CD4-positive, CD25-positive, alpha-beta regulatory T cell (primary cell): ENCODE measurements around the gene GNG7. TPM values are rescaled to one million over a fixed set of nuclear protein-coding genes. Genes with fewer than 3 reads are reported as not detected.
A peak's percentile ranks its signal among the peaks of the same experiment; 100 is the strongest.
"Not testable (repeated sequence)": the region's sequence is repeated elsewhere in the genome, so short reads cannot be mapped to it uniquely, and the experiment has no call there.

ENCODE experiments used
- ATAC-seq, 2 donors: fragments of 150-1000 bp; cut with Tn5 transposase; one replicate each; pipeline ENCODE4 v1.10.0; 2021; ENCODE audit warnings: low read depth in 2 of 2, moderate number of reproducible peaks in 2 of 2, moderate library complexity in 1 of 2
- DNase-seq, 3 donors: peaks; one replicate each; pipeline versions ENCODE4 v3.0.0 to v3.0.0-alpha.2; 2012 to 2022; ENCODE audit warnings: mixed read lengths in 1 of 3
- H3K27ac ChIP-seq: one replicate; pipeline ENCODE4 v1.7.0; 2013; ENCODE audit warnings: mild to moderate bottlenecking, low read length; ENCODE audit not compliant: insufficient read depth, poor library complexity, severe bottlenecking
- H3K27me3 ChIP-seq: one replicate; pipeline ENCODE4 v1.7.0; 2013; ENCODE audit warnings: low read length; ENCODE audit not compliant: control insufficient read depth, insufficient read depth
- H3K36me3 ChIP-seq: one replicate; pipeline ENCODE4 v1.7.0; 2013; ENCODE audit warnings: mild to moderate bottlenecking, low read length, moderate library complexity; ENCODE audit not compliant: control insufficient read depth, insufficient read depth
- H3K4me1 ChIP-seq: 2 replicates; pipeline ENCODE4 v1.7.0; 2013; ENCODE audit warnings: mild to moderate bottlenecking, low read length; ENCODE audit not compliant: insufficient read depth, control insufficient read depth, poor library complexity, severe bottlenecking
- H3K4me3 ChIP-seq: one replicate; pipeline ENCODE4 v1.7.0; 2013; ENCODE audit warnings: low read depth, mild to moderate bottlenecking, low read length, moderate library complexity
- H3K9me3 ChIP-seq, 2 experiments: 1 replicate in 1 of 2; 2 replicates in 1 of 2; pipeline ENCODE4 v1.7.0; 2013; ENCODE audit warnings: low read length in 2 of 2, mild to moderate bottlenecking in 1 of 2, moderate library complexity in 1 of 2; ENCODE audit not compliant: control insufficient read depth in 2 of 2
- H3K27ac Mint-ChIP-seq, 3 donors: one replicate each; pipeline ENCODE4 v1.8.0; 2020 to 2022; ENCODE audit warnings: mild to moderate bottlenecking in 3 of 3, mixed read lengths in 3 of 3, moderate library complexity in 2 of 3
- H3K27me3 Mint-ChIP-seq: one replicate; pipeline ENCODE4 v1.8.0; 2022; ENCODE audit warnings: mild to moderate bottlenecking, mixed read lengths
- H3K36me3 Mint-ChIP-seq: one replicate; pipeline ENCODE4 v1.8.0; 2020; ENCODE audit warnings: mixed read lengths
- H3K4me1 Mint-ChIP-seq, 4 donors: one replicate each; pipeline ENCODE4 v1.8.0; 2020 to 2022; ENCODE audit warnings: mixed read lengths in 4 of 4, mild to moderate bottlenecking in 1 of 4
- H3K4me3 Mint-ChIP-seq, 4 donors: one replicate each; pipeline ENCODE4 v1.8.0; 2020 to 2022; ENCODE audit warnings: mild to moderate bottlenecking in 4 of 4, mixed read lengths in 4 of 4, moderate library complexity in 3 of 4
- H3K9me3 Mint-ChIP-seq, 7 donors: one replicate each; pipeline ENCODE4 v1.8.0; 2020 to 2022; ENCODE audit warnings: mixed read lengths in 7 of 7, mild to moderate bottlenecking in 3 of 7, moderate library complexity in 2 of 7
- polyA plus RNA-seq, 4 donors: library from polyadenylated mRNA; unstranded; fragments of 300-500 nt; fragmentation: Illumina TruSeq; gene quantifications; one replicate each; pipeline ENCODE4 v1.2.3, GENCODE V29; 2021
- total RNA-seq: library from RNA; stranded (reverse); gene quantifications from one replicate; pipeline ENCODE4 v1.2.3, GENCODE V29; 2022

The GNG7 gene
- total and polyA plus RNA-seq, 5 donors from 2014 or later, result 0.65 to 1.6 (median 1.2) TPM

DNA sequence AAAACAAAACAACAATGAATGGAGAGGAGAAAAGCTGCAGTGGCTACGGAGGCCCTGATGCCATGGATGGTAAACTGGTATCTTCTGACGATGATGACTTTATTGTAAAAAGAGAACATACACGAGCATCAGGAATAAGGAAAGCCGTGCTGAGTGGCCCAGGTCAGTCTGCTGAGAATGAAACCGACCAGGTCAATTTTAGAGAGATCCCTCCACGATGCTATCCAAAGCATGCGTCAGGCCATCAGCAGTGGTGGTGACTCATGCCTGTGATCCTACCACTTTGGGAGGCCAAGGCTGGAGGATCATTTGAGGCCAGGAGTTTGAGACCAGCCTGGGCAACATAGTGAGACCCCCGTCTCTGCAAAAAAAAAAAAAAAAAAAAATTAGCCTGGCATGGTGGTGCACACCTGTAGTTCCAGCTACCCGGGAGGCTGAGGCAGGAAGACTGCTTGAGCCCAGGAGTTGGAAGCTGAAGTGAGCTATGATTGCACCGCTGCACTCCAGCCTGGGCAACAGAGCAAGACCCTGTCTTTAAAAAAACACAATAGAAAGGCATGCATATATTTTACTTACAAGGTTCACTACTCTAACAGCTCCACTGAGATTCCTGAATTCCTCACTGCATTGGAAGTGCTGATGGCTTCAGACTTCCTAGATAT, 164.3 kb downstream of the GNG7 start:
- Histone ChIP-seq H3K4me1 (peaks cover 5% of the 10 kb centered on the region), H3K27me3 (no peaks in the 10 kb centered on the region), H3K4me3 (no peak overlapping the region), H3K9me3 (no peaks in the 10 kb centered on the region), H3K36me3 (no peaks in the 10 kb centered on the region), H3K27ac (no peak overlapping the region)
- peaks cover 3% of the 10 kb centered on the region for H3K27me3 Mint-ChIP-seq
- H3K27ac Mint-ChIP-seq, result peak overlapping the region in 2 of 3 donors; percentile 14 to 73
- DNase-seq (no peak), ATAC-seq (no peak)
- H3K36me3 Mint-ChIP-seq, result no peaks in the 10 kb centered on the region
- H3K4me1 Mint-ChIP-seq, result peaks cover 9 to 25% (median 15%) of the 10 kb centered on the region in 4 donors
- no peak overlapping the region for H3K4me3 Mint-ChIP-seq
- no peaks in the 10 kb centered on the region for H3K9me3 Mint-ChIP-seq

DNA sequence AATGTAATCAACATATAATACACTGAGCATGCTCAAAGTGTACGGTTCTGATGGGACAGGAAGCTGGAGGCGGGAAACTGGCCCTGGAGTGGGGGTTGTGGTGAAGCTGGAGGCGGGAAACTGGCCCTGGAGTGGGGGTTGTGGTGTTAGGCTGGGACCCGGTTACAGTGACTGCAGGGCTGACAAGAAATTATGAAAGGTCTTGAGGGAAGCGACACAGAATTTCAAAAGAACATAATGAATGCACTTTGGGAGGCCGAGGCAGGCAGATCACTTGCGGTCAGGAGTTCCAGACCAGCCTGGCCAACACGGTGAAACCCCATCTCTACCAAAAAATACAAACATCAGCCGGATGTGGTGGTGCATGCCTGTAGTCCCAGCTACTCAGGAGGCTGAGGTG, 164.9 kb downstream of the GNG7 start:
- not testable (repeated sequence) for H3K36me3 Mint-ChIP-seq, ATAC-seq

DNA sequence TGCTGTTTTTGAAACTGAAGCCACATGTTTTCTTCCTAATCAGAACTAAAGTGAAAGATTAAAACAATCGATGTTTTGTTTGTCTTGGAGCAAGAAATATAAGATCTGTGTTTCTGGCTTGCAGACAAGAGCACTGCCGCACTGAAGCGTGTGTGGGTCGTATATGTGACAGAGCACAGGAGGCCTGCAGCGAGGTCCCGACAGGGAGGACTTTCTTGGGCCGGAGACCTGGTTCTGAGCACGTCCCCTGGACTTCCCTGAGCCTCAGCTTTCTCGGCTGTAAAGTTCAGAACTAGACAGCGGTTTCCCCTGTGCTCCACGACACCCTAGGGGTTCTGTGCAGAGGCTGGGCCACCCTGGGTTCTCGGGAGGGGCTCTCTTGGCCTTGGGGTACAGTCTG, 166.0 kb downstream of the GNG7 start:
- no peak overlapping the region for H3K4me3 Mint-ChIP-seq

More for the DNA sequence above, 164.9 kb downstream of the GNG7 start:
- H3K4me3 Mint-ChIP-seq, H3K4me1 ChIP-seq, H3K27ac ChIP-seq, H3K36me3 ChIP-seq, H3K27me3 ChIP-seq, H3K9me3 ChIP-seq, DNase-seq, H3K9me3 Mint-ChIP-seq, H3K27me3 Mint-ChIP-seq, H3K4me3 ChIP-seq: not testable (repeated sequence)
- peaks cover 10 to 26% (median 14%) of the 10 kb centered on the region in 4 donors for H3K4me1 Mint-ChIP-seq
- H3K27ac Mint-ChIP-seq, result peak overlapping the region in 1 of 3 donors; percentile 73

DNA sequence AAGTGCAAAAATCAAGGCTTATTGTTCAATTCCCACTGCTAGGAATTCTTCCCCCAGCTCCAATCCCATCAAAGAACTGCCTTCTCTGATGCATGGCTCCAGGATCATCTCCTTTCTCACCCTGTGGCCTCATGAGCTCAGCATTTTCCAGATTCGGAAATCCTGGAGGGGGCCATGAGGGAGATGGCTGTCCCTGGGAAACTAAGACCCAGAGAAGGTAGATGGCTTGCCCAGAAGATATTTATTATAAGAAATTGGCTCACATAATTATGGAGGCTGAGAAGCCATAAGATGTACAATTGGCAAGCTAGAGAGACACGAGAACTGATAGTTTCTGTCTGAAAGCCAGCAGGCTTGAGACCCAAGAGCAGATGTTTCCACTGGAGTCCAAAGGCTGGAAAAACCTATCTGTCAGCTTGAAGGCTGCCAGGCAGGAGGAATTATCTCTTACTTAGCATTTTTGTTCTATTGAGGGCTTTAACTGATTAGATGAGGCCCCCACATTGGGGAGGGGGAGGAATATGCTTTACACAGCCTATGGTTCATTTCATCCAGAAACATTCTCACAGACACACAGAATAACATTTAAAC, 168.0 kb downstream of the GNG7 start:
- Mint-ChIP-seq H3K4me3 (no peak overlapping the region), H3K9me3 (peaks cover 0 to 2% (median 0%) of the 10 kb centered on the region in 7 donors), H3K4me1 (peaks cover 10 to 23% (median 15%) of the 10 kb centered on the region in 4 donors), H3K27ac (peak overlapping the region in 2 of 3 donors; percentile 59 to 65), H3K27me3 (peaks cover 4% of the 10 kb centered on the region), H3K36me3 (no peaks in the 10 kb centered on the region)
- Histone ChIP-seq H3K4me1 (no peaks in the 10 kb centered on the region), H3K27me3 (no peaks in the 10 kb centered on the region), H3K27ac (no peak overlapping the region), H3K36me3 (no peaks in the 10 kb centered on the region), H3K9me3 (no peaks in the 10 kb centered on the region), H3K4me3 (no peak overlapping the region)
- ATAC-seq (no peak), DNase-seq (no peak)

More for the DNA sequence above, 166.0 kb downstream of the GNG7 start:
- Histone ChIP-seq H3K4me3 (no peak overlapping the region), H3K36me3 (no peaks in the 10 kb centered on the region), H3K27ac (no peak overlapping the region), H3K9me3 (no peaks in the 10 kb centered on the region), H3K4me1 (no peaks in the 10 kb centered on the region), H3K27me3 (no peaks in the 10 kb centered on the region)
- Mint-ChIP-seq H3K9me3 (peaks cover 0 to 2% (median 0%) of the 10 kb centered on the region in 7 donors), H3K36me3 (no peaks in the 10 kb centered on the region), H3K4me1 (peaks cover 10 to 23% (median 15%) of the 10 kb centered on the region in 4 donors), H3K27ac (peak overlapping the region in 1 of 3 donors; percentile 20), H3K27me3 (peaks cover 4% of the 10 kb centered on the region)
- no peak for DNase-seq
- no peak for ATAC-seq

DNA sequence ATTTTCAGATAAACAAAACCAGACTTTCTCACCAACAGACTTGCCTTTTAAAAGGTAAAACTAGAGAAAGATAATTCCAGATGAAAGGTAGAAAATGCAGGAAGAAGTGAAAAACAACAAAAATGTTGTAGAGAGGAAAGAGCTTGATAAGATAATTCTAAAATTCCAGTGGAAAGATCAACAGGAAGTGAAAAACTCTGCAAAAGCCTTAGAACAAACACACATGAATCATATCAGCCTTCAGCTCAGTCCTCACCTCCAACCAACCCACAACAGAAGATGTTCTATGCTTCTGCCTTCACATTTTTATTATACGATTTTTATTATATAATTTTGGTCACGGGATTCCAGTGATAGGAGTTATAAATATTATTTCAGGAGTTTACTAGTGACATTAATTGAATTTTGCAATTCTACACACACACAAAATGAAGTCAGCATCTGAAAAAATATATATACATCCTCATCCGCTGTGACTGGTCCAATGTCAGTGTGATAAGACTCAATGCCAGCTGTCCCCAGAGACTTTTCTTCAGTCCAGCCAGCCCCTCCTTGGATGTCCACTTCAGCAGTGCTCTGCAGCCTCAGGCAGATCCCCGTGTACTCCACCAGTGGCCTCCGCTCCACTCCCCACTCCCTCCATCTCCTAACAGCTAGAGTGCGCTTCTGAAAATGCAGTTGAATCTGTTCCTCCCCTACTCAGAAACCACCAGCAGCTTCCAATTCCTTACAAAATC, 168.6 kb downstream of the GNG7 start:
- Mint-ChIP-seq H3K9me3 (peaks cover 0 to 2% (median 0%) of the 10 kb centered on the region in 7 donors), H3K4me3 (peak overlapping the region in 1 of 4 donors; percentile 39), H3K36me3 (no peaks in the 10 kb centered on the region), H3K4me1 (peaks cover 10 to 23% (median 15%) of the 10 kb centered on the region in 4 donors), H3K27ac (peak overlapping the region in 2 of 3 donors; percentile 59 to 65), H3K27me3 (peaks cover 4% of the 10 kb centered on the region)
- Histone ChIP-seq H3K36me3 (no peaks in the 10 kb centered on the region), H3K27ac (no peak overlapping the region), H3K9me3 (no peaks in the 10 kb centered on the region), H3K4me3 (no peak overlapping the region), H3K27me3 (no peaks in the 10 kb centered on the region), H3K4me1 (no peaks in the 10 kb centered on the region)
- ATAC-seq, result peak in 1 of 2 donors; percentile 39
- DNase-seq, result no peak

DNA sequence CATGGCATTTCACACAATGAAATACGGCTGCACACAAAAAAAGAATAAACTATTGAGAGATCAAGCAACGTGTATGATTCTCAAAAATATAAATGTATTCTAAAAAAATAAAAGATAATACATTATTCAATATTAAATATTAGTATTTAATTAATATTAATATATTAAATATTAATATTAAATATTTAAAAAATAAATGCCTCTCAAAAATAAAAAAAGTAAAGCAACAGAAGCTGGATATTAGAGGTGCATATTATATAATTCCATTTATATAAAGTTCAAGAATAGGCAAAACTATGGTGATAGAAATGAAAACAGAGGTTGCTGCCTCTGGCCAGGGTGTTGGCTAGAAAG, 169.4 kb downstream of the GNG7 start:
- Histone ChIP-seq H3K27me3 (no peaks in the 10 kb centered on the region), H3K4me3 (no peak overlapping the region), H3K36me3 (no peaks in the 10 kb centered on the region), H3K27ac (no peak overlapping the region), H3K9me3 (no peaks in the 10 kb centered on the region), H3K4me1 (no peaks in the 10 kb centered on the region)
- DNase-seq, result no peak
- Mint-ChIP-seq H3K27me3 (peaks cover 4% of the 10 kb centered on the region), H3K36me3 (no peaks in the 10 kb centered on the region), H3K4me3 (no peak overlapping the region), H3K4me1 (peaks cover 10 to 23% (median 15%) of the 10 kb centered on the region in 4 donors), H3K9me3 (peaks cover 0 to 2% (median 0%) of the 10 kb centered on the region in 7 donors), H3K27ac (peak overlapping the region in 1 of 3 donors; percentile 65)
- no peak for ATAC-seq

DNA sequence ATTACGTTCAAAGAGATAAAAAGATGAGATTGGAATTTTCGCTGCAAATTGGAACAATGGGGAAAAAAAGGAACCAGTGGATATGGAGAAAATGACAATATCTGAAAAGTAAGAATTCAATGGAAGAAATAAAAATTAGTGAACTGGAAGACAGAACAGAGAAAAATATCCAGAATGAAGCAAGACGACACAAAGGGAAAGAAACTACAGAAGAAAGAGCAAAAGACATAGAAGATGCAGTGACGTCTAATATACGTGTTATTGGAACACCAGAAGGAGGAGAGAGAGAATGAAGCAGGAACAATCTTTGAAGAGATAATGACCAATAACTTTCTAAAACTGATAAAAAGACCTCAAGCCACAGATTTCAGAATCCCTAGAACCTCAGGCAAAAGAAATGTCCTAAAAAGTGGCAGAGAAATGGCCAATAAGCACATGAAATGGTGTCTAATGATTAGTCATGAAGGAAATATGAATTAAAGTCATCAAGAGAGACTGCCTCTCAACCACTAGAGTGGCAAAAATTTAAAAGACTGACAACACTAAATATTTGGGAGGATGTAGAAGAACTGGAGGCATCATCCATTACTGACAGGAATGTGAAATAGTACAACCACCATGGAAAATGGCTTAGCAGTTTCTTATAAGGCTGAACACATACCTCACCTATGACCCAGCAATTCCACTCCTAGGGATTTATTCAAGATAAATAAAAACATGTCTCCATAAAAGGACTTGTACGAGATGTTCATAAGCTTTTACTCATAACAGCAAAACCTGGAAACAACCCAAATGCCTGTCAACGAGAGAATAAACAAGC, 170.0 kb downstream of the GNG7 start:
- Mint-ChIP-seq H3K4me1 (peaks cover 10 to 19% (median 15%) of the 10 kb centered on the region in 4 donors), H3K27me3 (peaks cover 4% of the 10 kb centered on the region), H3K27ac (no peak overlapping the region), H3K9me3 (peaks cover 0 to 2% (median 0%) of the 10 kb centered on the region in 7 donors), H3K4me3 (no peak overlapping the region), H3K36me3 (no peaks in the 10 kb centered on the region)
- no peak for DNase-seq
- no peak overlapping the region for H3K4me3 ChIP-seq
- H3K36me3 ChIP-seq, result no peaks in the 10 kb centered on the region
- no peak for ATAC-seq
- no peaks in the 10 kb centered on the region for H3K9me3 ChIP-seq
- no peak overlapping the region for H3K27ac ChIP-seq
- no peaks in the 10 kb centered on the region for H3K27me3 ChIP-seq
- no peaks in the 10 kb centered on the region for H3K4me1 ChIP-seq
